PC-3 (cell line): Measurements from ENCODE around the gene PSME1. TPM values are rescaled to one million over a fixed set of nuclear protein-coding genes. Genes with fewer than 3 reads are reported as not detected.

Experiments used
- ATAC-seq: fragments of 200-7000 bp; cut with Tn5 transposase; 2 replicates; pipeline ENCODE4 v1.9.1; 2020; ENCODE audit warnings: mild to moderate bottlenecking, moderate library complexity
- BruUV-seq: library from RNA; stranded (reverse); fragments of 400-500 nt; replicated peaks from 2 replicates; lab custom pipeline; 2021; lab: Mats Ljungman, UMichigan
- CTCF ChIA-PET: fragments of 300-600 bp; sonication (Branson Sonifier 250); formaldehyde crosslinking; loops from one replicate; lab custom pipeline; 2022; ENCODE audit warnings: antibody characterized with exemption; lab: Charles Lee
- POLR2A ChIA-PET: fragments of 300-600 bp; sonication (Branson Sonifier 250); formaldehyde crosslinking; loops from one replicate; lab custom pipeline; 2022; ENCODE audit warnings: antibody characterized with exemption; ENCODE audit not compliant: unreplicated experiment; lab: Charles Lee
- DNase-seq: peaks from one replicate; pipeline ENCODE4 v3.0.0-alpha.2; 2015
- H2AFZ ChIP-seq: fragments of 300-600 bp; sonication (generic); 2 replicates; pipeline ENCODE4 v1.6.0; 2016; ENCODE audit warnings: antibody characterized with exemption, low read length
- H3F3A ChIP-seq: fragments of 300-600 bp; sonication (generic); one replicate; pipeline ENCODE4 v1.6.0; 2017; ENCODE audit warnings: antibody characterized with exemption, low read length, control low read depth, mild to moderate bottlenecking; ENCODE audit not compliant: unreplicated experiment
- H3K27ac ChIP-seq: fragments of 300-600 bp; sonication (generic); 2 replicates; pipeline ENCODE4 v1.5.1; 2016; ENCODE audit warnings: mild to moderate bottlenecking, low read length
- H3K27me3 ChIP-seq: fragments of 300-600 bp; sonication (generic); 2 replicates; pipeline ENCODE4 v1.6.1; 2016; ENCODE audit warnings: low read length, mixed read lengths
- H3K36me3 ChIP-seq: fragments of 300-600 bp; sonication (generic); 2 replicates; pipeline ENCODE4 v1.6.1; 2016; ENCODE audit warnings: low read depth, mixed run types, low read length, mixed read lengths
- H3K4me1 ChIP-seq: fragments of 300-600 bp; sonication (generic); 2 replicates; pipeline ENCODE4 v1.5.1; 2016; ENCODE audit warnings: low read length; ENCODE audit not compliant: insufficient read depth
- H3K4me2 ChIP-seq: fragments of 300-600 bp; sonication (generic); 2 replicates; pipeline ENCODE4 v1.6.0; 2016; ENCODE audit warnings: low read length
- H3K4me3 ChIP-seq: fragments of 300-600 bp; sonication (generic); 2 replicates; pipeline ENCODE4 v1.5.1; 2016; ENCODE audit warnings: mild to moderate bottlenecking, low read length, mixed read lengths
- H3K79me2 ChIP-seq: fragments of 300-600 bp; sonication (generic); 2 replicates; pipeline ENCODE4 v1.6.1; 2017; ENCODE audit warnings: low read length, mixed read lengths
- H3K9ac ChIP-seq: fragments of 300-600 bp; sonication (generic); 2 replicates; pipeline ENCODE4 v1.6.0; 2016; ENCODE audit warnings: mild to moderate bottlenecking, low read length
- H3K9me2 ChIP-seq: fragments of 300-600 bp; sonication (generic); replicated peaks from 2 replicates; pipeline ENCODE4 v1.6.1; 2016; ENCODE audit warnings: mixed run types, low read length, mixed read lengths
- H3K9me3 ChIP-seq: fragments of 300-600 bp; sonication (generic); 2 replicates; pipeline ENCODE4 v1.6.1; 2016; ENCODE audit warnings: low read length, mixed read lengths
- H4K20me1 ChIP-seq: fragments of 300-600 bp; sonication (generic); 2 replicates; pipeline ENCODE4 v1.6.1; 2016; ENCODE audit warnings: low read length, mixed read lengths
- CTCF ChIP-seq: fragments of 300-600 bp; sonication (generic); conservative IDR thresholded peaks from 2 replicates; pipeline ENCODE4 v1.5.1; 2017; ENCODE audit warnings: antibody characterized with exemption, low read depth, mild to moderate bottlenecking, low read length
- EZH2 ChIP-seq: fragments of 300-600 bp; sonication (generic); IDR thresholded peaks from one replicate; pipeline ENCODE4 v1.6.1; 2017; ENCODE audit warnings: antibody characterized with exemption, mild to moderate bottlenecking, low read length; ENCODE audit not compliant: unreplicated experiment
- EZH2phosphoT487 ChIP-seq: fragments of 300-600 bp; sonication (generic); IDR thresholded peaks from 2 replicates; pipeline ENCODE4 v1.6.1; 2018; ENCODE audit warnings: mild to moderate bottlenecking, antibody characterized with exemption, low read length, borderline replicate concordance
- intact Hi-C: fragments of 100-400 bp; cut with micrococcal nuclease; formaldehyde crosslinking; loops from 2 replicates; pipeline ENCODE4 v1.9.0; 2023
- microRNA-seq: library from miRNA; unstranded; fragments of <30 nt; microRNA quantifications from one replicate; pipeline ENCODE4 v1.1.0, GENCODE V29; 2020; ENCODE audit not compliant: unreplicated experiment
- total RNA-seq: library from RNA; depleted of rRNA; stranded (reverse); fragments of >200 nt; gene quantifications from 2 replicates; pipeline ENCODE4 v1.2.3, GENCODE V29; 2014; rRNA removed

The PSME1 gene
- total RNA-seq, 1 experiment from 2014 or later, result 163 TPM

DNA sequence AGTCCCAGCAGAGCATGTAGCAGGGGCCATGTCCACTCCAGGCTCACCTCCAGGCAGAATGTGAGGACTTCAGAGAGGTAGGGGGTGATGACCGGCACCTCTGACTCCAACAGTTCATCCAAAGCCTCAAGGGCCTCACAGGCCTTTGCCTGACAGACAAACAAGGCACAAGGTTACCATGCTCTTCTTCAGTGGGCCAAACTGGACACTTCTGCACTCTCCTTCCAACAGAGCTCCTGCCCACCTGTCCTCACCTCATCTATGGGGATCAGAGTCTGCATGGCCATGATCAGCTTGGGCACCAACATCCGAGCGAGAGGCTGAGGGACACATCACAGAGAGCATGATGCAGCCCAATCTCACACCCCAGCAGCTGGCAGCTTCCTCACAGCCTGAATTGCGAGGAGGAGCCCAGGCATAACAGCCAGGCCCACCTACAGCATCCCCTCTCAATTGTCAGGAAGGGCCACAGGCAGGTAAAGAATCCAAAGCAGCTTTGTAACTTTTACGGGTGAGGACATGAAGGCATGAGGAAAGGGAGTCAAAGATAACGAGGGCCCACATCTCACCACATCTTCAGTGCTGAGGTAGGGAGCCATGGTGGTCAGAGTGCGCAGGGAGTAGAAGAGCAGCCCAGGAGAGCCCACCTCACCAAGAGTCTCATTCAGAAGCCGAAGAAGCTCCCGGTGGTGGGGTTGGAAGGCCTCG is 51.0 kb downstream of the PSME1 start:
- Histone ChIP-seq H3K4me1 (peaks cover 8% of the 10 kb centered on the region), H3F3A (no peaks in the 10 kb centered on the region), H3K9me2 (no peaks in the 10 kb centered on the region), H3K27me3 (no peaks in the 10 kb centered on the region), H3K9ac (no peak overlapping the region), H3K36me3 (peaks cover 24% of the 10 kb centered on the region; the same call in 1 of the 2 replicates), H2AFZ (no peak overlapping the region), H3K27ac (no peak overlapping the region), H3K79me2 (peaks cover 34% of the 10 kb centered on the region), H3K4me3 (peak overlapping the region; percentile 76; the same call in 1 of the 2 replicates), H3K4me2 (peak overlapping the region; percentile 86), H3K9me3 (no peaks in the 10 kb centered on the region), H4K20me1 (no peaks in the 10 kb centered on the region)
- intact Hi-C loops, result no loop called here
- TF ChIP-seq CTCF (no peak), EZH2 (no peak), EZH2phosphoT487 (no peak)
- POLR2A ChIA-PET, result no interaction called here
- BruUV-seq, result no TSS peak
- CTCF ChIA-PET, result no interaction called here
- DNase-seq (no peak), ATAC-seq (no peak)

DNA sequence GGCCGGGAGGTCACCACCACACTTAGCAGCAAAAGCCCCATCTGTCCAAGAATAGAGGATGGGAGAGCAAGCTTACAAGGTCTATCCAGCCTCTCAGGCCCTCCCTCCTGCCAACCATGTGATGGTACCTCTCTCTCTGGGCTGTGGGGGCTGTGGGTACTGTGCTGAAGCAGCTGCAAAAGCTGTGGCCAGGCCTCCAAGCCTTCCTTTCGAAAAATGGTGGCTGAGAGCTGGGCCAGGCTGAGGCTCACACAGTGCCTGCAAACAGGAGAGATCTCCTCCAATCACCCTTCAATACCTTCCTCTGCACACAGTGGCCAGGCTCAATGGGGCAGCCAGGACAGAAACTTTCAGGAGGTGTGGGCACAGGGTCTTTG is 51.5 kb downstream of the PSME1 start:
- Histone ChIP-seq H2AFZ (no peak overlapping the region), H3K79me2 (peaks cover 39% of the 10 kb centered on the region), H3K27ac (no peak overlapping the region), H4K20me1 (no peaks in the 10 kb centered on the region), H3K9me2 (no peaks in the 10 kb centered on the region), H3K27me3 (no peaks in the 10 kb centered on the region), H3K4me3 (peak overlapping the region; percentile 76), H3K36me3 (peaks cover 24% of the 10 kb centered on the region; the same call in 1 of the 2 replicates), H3K4me2 (peak overlapping the region; percentile 86), H3K4me1 (peaks cover 8% of the 10 kb centered on the region), H3K9ac (peak overlapping the region; percentile 90), H3F3A (no peaks in the 10 kb centered on the region), H3K9me3 (no peaks in the 10 kb centered on the region)
- ChIA-PET POLR2A (no interaction called here), CTCF (no interaction called here)
- intact Hi-C loops, result no loop called here
- no peak for DNase-seq
- no peak for TF ChIP-seq CTCF
- TF ChIP-seq EZH2phosphoT487, result no peak
- no peak for TF ChIP-seq EZH2
- no peak for ATAC-seq
- BruUV-seq, result no TSS peak

Small RNA genes within 50 kb of the gene (microRNA-seq; reads per million reads assigned to microRNA genes)
- not detected for gene MIR7703

Other genes with a start within 250 kb of the PSME1 start
- gene DHRS4, start 182.4 kb upstream of the PSME1 start, total RNA-seq, result 103 and 108 TPM in 2 replicates
- 16.5 and 26.7 TPM in 2 replicates for gene DHRS4L2, start 147.3 kb upstream of the PSME1 start, total RNA-seq
- not detected in 2 replicates for gene CARMIL3, start 84.2 kb upstream of the PSME1 start, total RNA-seq
- not detected in 2 replicates for gene CPNE6, start 64.6 kb upstream of the PSME1 start, total RNA-seq
- gene PCK2, start 41.9 kb upstream of the PSME1 start, total RNA-seq, result 10.0 and 11.6 TPM in 2 replicates
- 68.2 and 85.8 TPM in 2 replicates for gene DCAF11, start 21.4 kb upstream of the PSME1 start, total RNA-seq
- 1.5 and 1.7 TPM in 2 replicates for gene NRL, start 21.2 kb upstream of the PSME1 start, total RNA-seq
- gene FITM1, start 5.5 kb upstream of the PSME1 start, total RNA-seq, result 0.55 TPM in 1 of 2 replicates, not detected in the other
- gene EMC9, start 5.4 kb downstream of the PSME1 start, total RNA-seq, result 30.1 and 36.7 TPM in 2 replicates
- gene PSME2, start 10.4 kb downstream of the PSME1 start, total RNA-seq, result 211 and 297 TPM in 2 replicates
- 69.6 and 79.4 TPM in 2 replicates for gene RNF31, start 11.3 kb downstream of the PSME1 start, total RNA-seq
- 10.5 and 20.6 TPM in 2 replicates for gene IRF9, start 25.1 kb downstream of the PSME1 start, total RNA-seq
- 1.9 and 5.7 TPM in 2 replicates for gene REC8, start 35.9 kb downstream of the PSME1 start, total RNA-seq
- 193 and 211 TPM in 2 replicates for gene IPO4, start 52.6 kb downstream of the PSME1 start, total RNA-seq
- gene TM9SF1, start 59.2 kb downstream of the PSME1 start, total RNA-seq, result 52.1 and 58.3 TPM in 2 replicates
- gene TSSK4, start 69.5 kb downstream of the PSME1 start, total RNA-seq, result 0.11 TPM in 1 of 2 replicates, not detected in the other
- 58.3 and 67.9 TPM in 2 replicates for gene CHMP4A, start 77.3 kb downstream of the PSME1 start, total RNA-seq
- gene MDP1, start 79.9 kb downstream of the PSME1 start, total RNA-seq, result 16.2 and 23.5 TPM in 2 replicates
- 330 and 337 TPM in 2 replicates for gene NEDD8, start 96.2 kb downstream of the PSME1 start, total RNA-seq
- 51.8 and 56.9 TPM in 2 replicates for gene GMPR2, start 96.7 kb downstream of the PSME1 start, total RNA-seq
- gene TINF2, start 106.4 kb downstream of the PSME1 start, total RNA-seq, result 31.7 and 39.8 TPM in 2 replicates
- gene TGM1, start 127.0 kb downstream of the PSME1 start, total RNA-seq, result 2.6 and 3.2 TPM in 2 replicates
- gene RABGGTA, start 135.4 kb downstream of the PSME1 start, total RNA-seq, result 39.2 and 51.5 TPM in 2 replicates
- 15.8 and 15.9 TPM in 2 replicates for gene DHRS1, start 163.6 kb downstream of the PSME1 start, total RNA-seq
- gene NOP9, start 163.7 kb downstream of the PSME1 start, total RNA-seq, result 30.4 and 35.5 TPM in 2 replicates
- not detected in 2 replicates for gene CIDEB, start 171.8 kb downstream of the PSME1 start, total RNA-seq
- gene LTB4R2, start 173.9 kb downstream of the PSME1 start, total RNA-seq, result 9.3 and 19.3 TPM in 2 replicates
- 11.6 and 13.1 TPM in 2 replicates for gene LTB4R, start 175.3 kb downstream of the PSME1 start, total RNA-seq
- gene ADCY4, start 198.9 kb downstream of the PSME1 start, total RNA-seq, result 0.04 TPM in 1 of 2 replicates, not detected in the other
- gene RIPK3, start 203.8 kb downstream of the PSME1 start, total RNA-seq, result not detected in 2 replicates
- gene NFATC4, start 232.0 kb downstream of the PSME1 start, total RNA-seq, result 11.5 and 15.1 TPM in 2 replicates